Measurements from ENCODE around the gene SLC26A2.
"Not testable (repeated sequence)": the region's sequence is repeated elsewhere in the genome, so short reads cannot be mapped to it uniquely, and the experiment has no call there.

SLC26A2 gene

DNA sequence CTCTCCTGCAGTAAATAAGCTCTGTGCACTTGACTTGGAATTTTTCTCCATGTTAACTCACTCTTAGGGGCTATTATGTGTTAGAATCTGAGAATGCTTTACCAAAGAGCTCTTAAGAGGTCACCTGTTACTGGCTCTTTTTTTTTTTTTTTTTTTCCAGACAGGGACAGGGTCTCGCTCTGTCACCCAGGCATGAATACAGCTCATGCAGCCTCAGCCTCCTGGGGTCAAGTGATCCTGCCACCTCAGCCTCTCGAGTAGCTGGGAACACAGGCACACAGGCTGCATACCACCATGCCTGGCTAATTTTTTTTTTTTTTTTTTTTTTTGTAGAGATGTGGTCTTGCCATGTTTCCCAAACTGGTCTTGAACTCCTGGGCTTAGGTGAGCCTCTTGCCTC is 62.1 kb downstream of the SLC26A2 start:
- H2AK5ac ChIP-seq (ENCODE audit: low read length) = no peak overlapping the region
- DNase-seq = no peak
- H2BK15ac ChIP-seq (replicated peaks; ENCODE audit: low read depth) = no peak overlapping the region
- H2BK5ac ChIP-seq (ENCODE audit: low read length) = no peak overlapping the region
- no peaks in the 10 kb centered on the region for H3K27me3 ChIP-seq (ENCODE audit: insufficient read depth, low read length, poor library complexity)
- H3K4ac ChIP-seq (ENCODE audit: low read depth, low read length) = no peak overlapping the region
- H4K8ac ChIP-seq (ENCODE audit: low read depth, low read length) = no peak overlapping the region
- H3K79me2 ChIP-seq (ENCODE audit: control insufficient read depth, insufficient read depth, low read length) = no peaks in the 10 kb centered on the region
- H3K56ac ChIP-seq (ENCODE audit: low read length) = no peak overlapping the region
- H3K4me3 ChIP-seq (ENCODE audit: low read length) = no peak overlapping the region
- H3K23ac ChIP-seq (ENCODE audit: low read length) = no peak overlapping the region
- H3K36me3 ChIP-seq (ENCODE audit: control insufficient read depth, insufficient read depth, low read length) = peaks cover 5% of the 10 kb centered on the region
- no peak overlapping the region for H4K5ac ChIP-seq (ENCODE audit: low read length)
- no peak overlapping the region for H2BK120ac ChIP-seq (ENCODE audit: low read depth, low read length)
- H3K4me1 ChIP-seq (ENCODE audit: control insufficient read depth, low read depth, low read length) = no peaks in the 10 kb centered on the region
- H3K27ac ChIP-seq (ENCODE audit: low read depth, low read length) = no peak overlapping the region
- no CpG with 5 or more reads among the region's 2 CpGs for WGBS (ENCODE audit: extremely low coverage, insufficient coverage, low lambda C conversion rate)
- no peak overlapping the region for H3K4me2 ChIP-seq (ENCODE audit: low read length)
- H3K9ac ChIP-seq (ENCODE audit: low read length) = no peak overlapping the region
- no peaks in the 10 kb centered on the region for H3K79me1 ChIP-seq (ENCODE audit: low read length)
- H3K18ac ChIP-seq (ENCODE audit: low read length) = no peak overlapping the region

- H2BK120ac ChIP-seq (ENCODE audit: low read depth, low read length) = no peak overlapping the region
- H3K79me2 ChIP-seq (ENCODE audit: control insufficient read depth, insufficient read depth, low read length) = no peaks in the 10 kb centered on the region
- no peak overlapping the region for H3K9ac ChIP-seq (ENCODE audit: low read length)
- H3K79me1 ChIP-seq (ENCODE audit: low read length) = no peaks in the 10 kb centered on the region
- H2BK15ac ChIP-seq (replicated peaks; ENCODE audit: low read depth) = no peak overlapping the region
- H3K4me1 ChIP-seq (ENCODE audit: control insufficient read depth, low read depth, low read length) = no peaks in the 10 kb centered on the region
- H3K23ac ChIP-seq (ENCODE audit: low read length) = no peak overlapping the region
- H4K5ac ChIP-seq (ENCODE audit: low read length) = no peak overlapping the region
- H3K27me3 ChIP-seq (ENCODE audit: insufficient read depth, low read length, poor library complexity) = no peaks in the 10 kb centered on the region
- no peak overlapping the region for H3K4me2 ChIP-seq (ENCODE audit: low read length)
- H3K36me3 ChIP-seq (ENCODE audit: control insufficient read depth, insufficient read depth, low read length) = peaks cover 7% of the 10 kb centered on the region
- H2AK5ac ChIP-seq (ENCODE audit: low read length) = no peak overlapping the region
- H2BK5ac ChIP-seq (ENCODE audit: low read length) = no peak overlapping the region
- no peak overlapping the region for H3K27ac ChIP-seq (ENCODE audit: low read depth, low read length)
- no peak overlapping the region for H3K4ac ChIP-seq (ENCODE audit: low read depth, low read length)
- no peak for DNase-seq
- WGBS (ENCODE audit: extremely low coverage, insufficient coverage, low lambda C conversion rate) = no CpG with 5 or more reads among the region's 1 CpG
- H3K4me3 ChIP-seq (ENCODE audit: low read length) = no peak overlapping the region
- H3K56ac ChIP-seq (ENCODE audit: low read length) = no peak overlapping the region
- no peak overlapping the region for H3K18ac ChIP-seq (ENCODE audit: low read length)
- H4K8ac ChIP-seq (ENCODE audit: low read depth, low read length) = no peak overlapping the region
These were observed 62.6 kb downstream of the SLC26A2 start for GRCh38 chr5:150023136-150023535.

DNA sequence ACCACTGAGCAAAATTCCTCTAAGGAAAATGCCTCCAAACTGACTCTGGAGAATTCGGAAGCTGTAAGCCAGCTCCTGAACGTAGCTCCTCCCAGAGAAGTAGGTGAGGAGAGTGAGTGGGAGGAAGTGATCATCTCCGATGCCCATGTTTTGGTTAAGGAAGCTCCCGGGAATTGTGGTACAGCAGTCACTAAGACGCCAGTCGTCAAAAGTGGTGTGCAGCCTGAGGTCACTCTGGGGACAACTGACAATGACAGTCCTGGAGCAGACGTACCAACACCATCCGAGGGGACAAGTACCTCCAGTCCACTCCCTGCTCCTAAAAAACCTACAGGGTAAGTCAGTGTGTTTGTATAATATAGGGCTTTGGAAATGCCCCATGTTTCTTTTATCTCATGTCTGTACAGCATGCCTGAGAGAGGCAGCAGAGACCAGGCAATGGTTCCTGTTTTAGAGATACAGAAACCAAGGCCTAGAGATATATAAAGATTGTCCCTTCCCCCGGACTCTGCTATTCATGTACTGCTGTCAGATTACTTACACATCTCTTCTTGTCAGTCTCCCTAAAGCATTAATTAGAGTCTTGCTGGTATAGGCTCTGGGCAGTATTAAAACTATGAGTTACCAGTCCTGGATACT is 63.9 kb downstream of the SLC26A2 start:
- H3K18ac ChIP-seq (ENCODE audit: low read length) = no peak overlapping the region
- no peak overlapping the region for H2BK5ac ChIP-seq (ENCODE audit: low read length)
- no peak overlapping the region for H3K23ac ChIP-seq (ENCODE audit: low read length)
- H4K5ac ChIP-seq (ENCODE audit: low read length) = no peak overlapping the region
- H3K4me1 ChIP-seq (ENCODE audit: control insufficient read depth, low read depth, low read length) = no peaks in the 10 kb centered on the region
- H3K4me3 ChIP-seq (ENCODE audit: low read length) = no peak overlapping the region
- H3K4ac ChIP-seq (ENCODE audit: low read depth, low read length) = no peak overlapping the region
- no peak overlapping the region for H3K27ac ChIP-seq (ENCODE audit: low read depth, low read length)
- no peak overlapping the region for H3K4me2 ChIP-seq (ENCODE audit: low read length)
- no peak overlapping the region for H2AK5ac ChIP-seq (ENCODE audit: low read length)
- no peak overlapping the region for H3K9ac ChIP-seq (ENCODE audit: low read length)
- no peak overlapping the region for H2BK15ac ChIP-seq (replicated peaks; ENCODE audit: low read depth)
- no peak for DNase-seq
- H3K36me3 ChIP-seq (ENCODE audit: control insufficient read depth, insufficient read depth, low read length) = peaks cover 7% of the 10 kb centered on the region
- no peak overlapping the region for H2BK120ac ChIP-seq (ENCODE audit: low read depth, low read length)
- H3K27me3 ChIP-seq (ENCODE audit: insufficient read depth, low read length, poor library complexity) = no peaks in the 10 kb centered on the region
- H3K56ac ChIP-seq (ENCODE audit: low read length) = no peak overlapping the region
- H3K79me1 ChIP-seq (ENCODE audit: low read length) = no peaks in the 10 kb centered on the region
- WGBS (ENCODE audit: extremely low coverage, insufficient coverage, low lambda C conversion rate) = no CpG with 5 or more reads among the region's 9 CpGs
- H4K8ac ChIP-seq (ENCODE audit: low read depth, low read length) = no peak overlapping the region
- no peaks in the 10 kb centered on the region for H3K79me2 ChIP-seq (ENCODE audit: control insufficient read depth, insufficient read depth, low read length)

DNA sequence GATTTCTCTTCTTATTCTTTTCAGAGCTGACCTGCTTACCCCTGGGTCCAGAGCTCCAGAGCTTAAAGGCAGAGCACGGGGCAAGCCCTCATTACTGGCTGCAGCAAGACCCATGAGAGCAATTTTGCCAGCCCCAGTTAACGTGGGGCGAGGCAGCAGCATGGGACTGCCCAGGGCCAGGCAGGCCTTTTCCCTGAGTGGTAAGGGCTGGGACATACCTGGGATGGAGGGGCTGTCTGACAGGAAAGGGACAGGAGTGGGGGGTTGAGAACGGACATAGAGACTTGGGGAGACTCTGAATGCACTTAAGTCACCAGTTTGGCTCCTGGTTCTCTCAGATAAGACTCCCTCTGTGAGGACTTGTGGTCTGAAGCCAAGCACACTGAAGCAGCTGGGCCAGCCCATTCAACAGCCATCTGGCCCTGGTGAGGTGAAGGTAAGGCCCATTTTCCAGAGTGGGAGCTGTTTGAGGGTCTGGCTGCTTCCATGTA is 66.2 kb downstream of the SLC26A2 start:
- no peak overlapping the region for H3K4me2 ChIP-seq (ENCODE audit: low read length)
- no peak overlapping the region for H3K56ac ChIP-seq (ENCODE audit: low read length)
- no peak overlapping the region for H3K9ac ChIP-seq (ENCODE audit: low read length)
- H4K8ac ChIP-seq (ENCODE audit: low read depth, low read length) = no peak overlapping the region
- H4K5ac ChIP-seq (ENCODE audit: low read length) = no peak overlapping the region
- no peak for DNase-seq
- no peaks in the 10 kb centered on the region for H3K27me3 ChIP-seq (ENCODE audit: insufficient read depth, low read length, poor library complexity)
- no peak overlapping the region for H3K23ac ChIP-seq (ENCODE audit: low read length)
- H2BK5ac ChIP-seq (ENCODE audit: low read length) = no peak overlapping the region
- WGBS (ENCODE audit: extremely low coverage, insufficient coverage, low lambda C conversion rate) = no CpG with 5 or more reads among the region's 4 CpGs
- no peak overlapping the region for H2BK15ac ChIP-seq (replicated peaks; ENCODE audit: low read depth)
- H2AK5ac ChIP-seq (ENCODE audit: low read length) = no peak overlapping the region
- no peak overlapping the region for H2BK120ac ChIP-seq (ENCODE audit: low read depth, low read length)
- H3K36me3 ChIP-seq (ENCODE audit: control insufficient read depth, insufficient read depth, low read length) = peaks cover 7% of the 10 kb centered on the region
- H3K79me2 ChIP-seq (ENCODE audit: control insufficient read depth, insufficient read depth, low read length) = no peaks in the 10 kb centered on the region
- no peaks in the 10 kb centered on the region for H3K79me1 ChIP-seq (ENCODE audit: low read length)
- no peak overlapping the region for H3K18ac ChIP-seq (ENCODE audit: low read length)
- no peak overlapping the region for H3K27ac ChIP-seq (ENCODE audit: low read depth, low read length)
- no peaks in the 10 kb centered on the region for H3K4me1 ChIP-seq (ENCODE audit: control insufficient read depth, low read depth, low read length)
- no peak overlapping the region for H3K4ac ChIP-seq (ENCODE audit: low read depth, low read length)
- H3K4me3 ChIP-seq (ENCODE audit: low read length) = no peak overlapping the region

GRCh38 chr5:150028047-150028446 is 67.5 kb downstream of the SLC26A2 start:
- H4K5ac ChIP-seq (ENCODE audit: low read length); H2BK5ac ChIP-seq (ENCODE audit: low read length); H3K4ac ChIP-seq (ENCODE audit: low read depth, low read length); H3K4me3 ChIP-seq (ENCODE audit: low read length); H2BK120ac ChIP-seq (ENCODE audit: low read depth, low read length); H3K9ac ChIP-seq (ENCODE audit: low read length); H2BK15ac ChIP-seq (replicated peaks; ENCODE audit: low read depth); H4K8ac ChIP-seq (ENCODE audit: low read depth, low read length); H3K79me1 ChIP-seq (ENCODE audit: low read length); H3K4me2 ChIP-seq (ENCODE audit: low read length); H3K27ac ChIP-seq (ENCODE audit: low read depth, low read length); H3K23ac ChIP-seq (ENCODE audit: low read length); H3K79me2 ChIP-seq (ENCODE audit: control insufficient read depth, insufficient read depth, low read length); H3K4me1 ChIP-seq (ENCODE audit: control insufficient read depth, low read depth, low read length); H3K56ac ChIP-seq (ENCODE audit: low read length); H2AK5ac ChIP-seq (ENCODE audit: low read length); H3K27me3 ChIP-seq (ENCODE audit: insufficient read depth, low read length, poor library complexity); H3K18ac ChIP-seq (ENCODE audit: low read length): not testable (repeated sequence)
- peak; percentile 16 for DNase-seq
- H3K36me3 ChIP-seq (ENCODE audit: control insufficient read depth, insufficient read depth, low read length) = peaks cover 11% of the 10 kb centered on the region
- WGBS (ENCODE audit: extremely low coverage, insufficient coverage, low lambda C conversion rate) = no CpG with 5 or more reads among the region's 1 CpG

GRCh38 chr5:150033334-150033733 is 72.8 kb downstream of the SLC26A2 start:
- Histone ChIP-seq H3K36me3 (ENCODE audit: control insufficient read depth, insufficient read depth, low read length) (peaks cover 9% of the 10 kb centered on the region), H3K18ac (ENCODE audit: low read length) (no peak overlapping the region), H3K27ac (ENCODE audit: low read depth, low read length) (no peak overlapping the region), H3K4me1 (ENCODE audit: control insufficient read depth, low read depth, low read length) (no peaks in the 10 kb centered on the region), H3K56ac (ENCODE audit: low read length) (no peak overlapping the region), H3K79me1 (ENCODE audit: low read length) (no peaks in the 10 kb centered on the region), H3K79me2 (ENCODE audit: control insufficient read depth, insufficient read depth, low read length) (no peaks in the 10 kb centered on the region), H2AK5ac (ENCODE audit: low read length) (no peak overlapping the region), H3K27me3 (ENCODE audit: insufficient read depth, low read length, poor library complexity) (no peaks in the 10 kb centered on the region), H3K4me3 (ENCODE audit: low read length) (no peak overlapping the region), H3K4ac (ENCODE audit: low read depth, low read length) (no peak overlapping the region), H2BK5ac (ENCODE audit: low read length) (no peak overlapping the region), H2BK120ac (ENCODE audit: low read depth, low read length) (no peak overlapping the region), H4K5ac (ENCODE audit: low read length) (no peak overlapping the region), H3K4me2 (ENCODE audit: low read length) (no peak overlapping the region), H3K23ac (ENCODE audit: low read length) (no peak overlapping the region), H2BK15ac (replicated peaks; ENCODE audit: low read depth) (no peak overlapping the region), H4K8ac (ENCODE audit: low read depth, low read length) (no peak overlapping the region), H3K9ac (ENCODE audit: low read length) (no peak overlapping the region)
- 100% methylated on average over 2 of the region's 4 CpGs for WGBS (ENCODE audit: extremely low coverage, insufficient coverage, low lambda C conversion rate)
- no peak for DNase-seq

Data from mesendoderm (in vitro differentiated cells).